HG03060 (cell line): ENCODE data around the gene ITGB3.

ENCODE experiments used
- ATAC-seq: cut with Tn5 transposase; IDR thresholded peaks from one replicate; pipeline ENCODE4 v1.9.1; 2021; ENCODE audit warnings: low read depth, moderate number of reproducible peaks; ENCODE audit not compliant: unreplicated experiment

Gene ITGB3

DNA sequence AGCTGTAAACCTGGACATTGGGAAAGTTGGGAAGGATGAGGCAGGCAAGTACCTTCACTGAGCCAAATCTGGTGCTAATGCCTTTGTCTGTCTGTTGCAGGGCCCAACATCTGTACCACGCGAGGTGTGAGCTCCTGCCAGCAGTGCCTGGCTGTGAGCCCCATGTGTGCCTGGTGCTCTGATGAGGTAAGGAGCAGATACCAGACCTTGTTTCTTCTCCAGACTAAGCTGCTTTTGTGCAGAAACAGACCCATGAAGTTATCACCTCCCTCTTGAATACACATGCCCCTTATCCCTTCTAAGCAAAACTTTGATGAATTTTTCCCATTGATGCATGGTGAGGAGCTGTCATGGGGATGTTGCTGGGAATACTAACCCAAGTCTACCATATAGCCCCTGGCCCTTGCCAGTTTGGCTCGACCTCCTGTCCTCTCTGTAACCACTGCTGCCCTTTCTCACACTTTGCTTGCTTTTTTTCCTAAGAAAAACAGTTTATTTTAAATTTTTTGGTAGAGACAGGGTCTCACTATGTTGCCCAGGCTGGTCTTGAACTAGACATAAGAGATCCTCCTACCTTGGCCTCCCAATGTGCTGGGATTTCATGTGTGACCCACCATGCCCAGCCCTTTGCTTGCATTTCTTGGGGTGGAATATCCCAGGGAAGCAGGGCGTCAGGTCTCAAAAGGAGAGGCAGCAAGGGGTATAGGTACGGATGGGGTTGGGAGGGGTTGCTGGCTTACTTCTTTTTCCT lies 20.9 kb downstream of the ITGB3 start:
- ATAC-seq = no peak

DNA sequence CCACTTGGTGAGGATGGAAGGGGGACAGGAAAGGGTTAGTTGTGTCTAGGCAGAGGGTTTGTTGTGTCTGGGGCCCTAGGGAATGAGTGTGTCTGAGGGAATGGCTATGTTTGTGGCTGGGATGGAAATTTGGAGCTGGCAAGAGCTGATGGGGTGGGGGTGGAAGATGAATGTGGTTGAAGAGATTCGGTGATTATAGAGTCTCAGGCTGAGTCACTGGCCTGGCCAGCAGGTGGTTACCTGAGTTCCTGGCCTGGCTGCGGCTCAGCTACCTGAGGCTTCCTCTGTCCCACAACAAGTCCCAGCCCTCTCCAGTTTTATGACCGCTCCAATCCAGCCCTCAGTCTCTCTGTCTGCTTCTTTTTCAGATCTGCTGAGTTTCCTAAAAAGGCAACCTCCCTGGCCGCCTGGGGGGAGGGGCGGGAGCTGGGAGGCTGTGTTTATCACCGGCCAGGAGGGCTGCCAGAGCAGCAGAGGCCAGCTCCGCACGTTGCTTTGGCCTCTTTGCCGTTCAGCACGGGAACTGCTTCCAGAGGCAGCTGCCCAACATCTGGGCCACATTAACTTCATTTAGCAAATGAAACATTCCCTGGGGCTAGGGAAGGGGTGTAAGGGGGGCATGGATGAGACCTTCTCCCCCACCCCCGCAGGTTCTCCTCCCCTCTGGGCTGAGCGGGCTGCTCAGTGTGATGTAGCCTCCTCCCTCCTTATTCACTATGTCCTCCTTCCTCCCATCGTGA lies 21.8 kb downstream of the ITGB3 start:
- ATAC-seq = no peak

- ATAC-seq = no peak
Measured at GRCh38 chr17:47276444-47276843, 22.8 kb downstream of the ITGB3 start.

DNA sequence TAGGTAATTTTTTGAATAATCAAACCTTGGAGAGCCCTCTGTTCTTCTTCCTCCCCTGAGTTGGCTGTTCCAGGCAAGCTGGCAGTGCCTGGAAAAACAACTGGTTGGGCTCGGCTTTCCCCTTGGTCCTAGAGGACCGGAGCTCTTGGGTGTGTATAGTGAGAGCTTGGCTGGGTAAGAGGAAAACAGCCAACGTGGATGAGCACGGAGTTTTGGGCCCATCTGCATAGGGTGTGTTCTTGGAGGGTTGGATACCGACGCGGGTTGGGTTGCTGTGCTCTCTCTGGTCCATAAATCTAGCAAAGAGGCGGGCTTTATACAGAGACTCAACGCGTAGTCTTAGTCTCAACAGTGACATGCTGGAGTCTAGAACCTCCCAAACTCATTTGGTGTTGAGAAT lies 23.2 kb downstream of the ITGB3 start:
- ATAC-seq = no peak

GRCh38 chr17:47277921-47278320 lies 24.3 kb downstream of the ITGB3 start:
- no peak for ATAC-seq

DNA sequence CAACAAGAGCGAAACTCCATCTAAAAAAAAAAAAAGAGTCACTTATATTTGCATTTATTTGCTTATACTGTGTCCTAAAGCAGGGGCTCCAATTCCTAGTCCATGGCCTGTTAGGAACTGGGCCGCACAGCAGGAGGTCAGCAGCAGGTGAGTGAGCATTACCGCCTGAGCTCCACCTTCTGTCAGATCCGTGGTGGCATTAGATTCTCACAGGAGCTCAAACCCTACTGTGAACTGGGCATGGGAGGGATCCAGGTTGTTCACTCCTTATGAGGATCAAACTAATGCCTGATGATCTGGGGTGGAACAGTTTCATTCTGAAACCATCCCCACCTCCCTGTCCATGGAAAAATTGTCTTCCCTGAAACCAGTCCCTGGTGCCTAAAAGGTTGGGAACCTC lies 24.9 kb downstream of the ITGB3 start:
- ATAC-seq = no peak

GRCh38 chr17:47279062-47279801 lies 25.6 kb downstream of the ITGB3 start:
- ATAC-seq = peak; percentile 56

DNA sequence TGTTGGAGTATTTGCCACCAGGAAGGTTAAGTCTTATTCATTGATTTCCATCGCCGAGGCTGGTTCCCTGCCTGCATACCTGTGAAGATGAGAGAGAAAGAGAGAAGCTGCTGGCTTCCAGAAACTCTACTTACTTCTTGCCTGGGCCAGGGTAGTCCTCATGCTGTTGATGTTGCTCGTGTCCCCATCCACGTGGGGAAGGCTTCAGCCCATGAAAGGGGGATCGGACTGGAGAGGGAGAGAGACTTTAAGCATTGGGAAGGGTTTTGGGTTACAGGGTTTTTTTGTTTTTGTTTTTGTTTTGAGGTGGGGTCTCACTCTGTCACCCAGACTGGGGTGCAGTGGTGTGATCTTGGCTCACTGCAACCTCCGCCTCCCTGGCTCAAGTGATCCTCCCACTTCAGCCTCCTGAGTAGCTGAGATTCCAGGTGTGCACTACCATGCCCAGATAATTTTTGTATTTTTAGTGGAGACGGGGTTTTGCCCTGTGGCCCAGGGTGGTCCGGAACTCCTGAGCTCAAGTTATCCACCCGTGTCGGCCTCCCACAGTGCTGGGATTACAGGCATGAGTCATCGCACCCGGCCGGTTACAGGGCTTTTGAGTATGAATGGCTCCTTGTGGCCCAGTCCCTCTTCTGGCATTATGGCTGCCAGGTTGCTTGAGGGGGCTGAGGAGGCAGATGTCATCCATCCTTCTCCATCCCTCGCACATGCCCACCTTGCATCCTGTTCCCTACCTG lies 26.6 kb downstream of the ITGB3 start:
- ATAC-seq = no peak

DNA sequence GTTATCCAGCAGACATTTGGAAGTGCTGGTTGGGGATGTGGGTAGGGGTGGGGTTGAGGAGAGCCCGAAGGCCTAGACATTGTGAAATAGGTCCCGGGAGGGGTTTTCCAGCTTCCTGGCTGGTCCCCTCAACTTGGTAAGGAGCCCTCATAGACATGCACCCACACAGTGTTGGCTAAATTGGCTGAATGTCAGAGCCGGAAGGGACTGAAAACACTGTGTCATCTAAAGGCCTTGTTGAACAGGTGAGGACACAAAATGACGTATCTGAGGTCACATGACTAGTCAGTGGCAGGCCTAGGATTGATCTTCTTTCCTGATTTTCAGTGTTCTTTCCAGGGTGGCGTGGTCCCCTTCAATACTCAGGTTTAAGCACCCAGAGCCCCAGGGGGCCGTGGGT lies 27.6 kb downstream of the ITGB3 start:
- no peak for ATAC-seq

DNA sequence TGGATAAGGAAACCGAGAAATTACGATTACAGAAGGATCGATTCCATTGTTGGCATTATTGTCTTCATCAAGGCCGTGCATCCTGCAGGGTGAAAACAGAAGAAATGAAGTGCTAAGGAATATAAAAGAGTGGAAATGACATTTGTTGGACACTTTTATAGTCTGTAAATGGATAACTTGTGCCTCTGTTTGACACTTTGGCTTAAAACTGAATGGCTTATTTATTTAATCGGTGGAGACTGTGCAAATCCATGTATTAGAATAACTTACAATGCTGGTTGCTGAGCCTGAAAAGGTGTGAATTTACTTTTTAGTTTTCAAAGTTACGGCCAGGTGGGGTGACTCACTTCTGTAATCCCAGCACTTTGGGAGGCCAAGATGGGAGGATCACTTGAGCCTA lies 31.4 kb downstream of the ITGB3 start:
- no peak for ATAC-seq

DNA sequence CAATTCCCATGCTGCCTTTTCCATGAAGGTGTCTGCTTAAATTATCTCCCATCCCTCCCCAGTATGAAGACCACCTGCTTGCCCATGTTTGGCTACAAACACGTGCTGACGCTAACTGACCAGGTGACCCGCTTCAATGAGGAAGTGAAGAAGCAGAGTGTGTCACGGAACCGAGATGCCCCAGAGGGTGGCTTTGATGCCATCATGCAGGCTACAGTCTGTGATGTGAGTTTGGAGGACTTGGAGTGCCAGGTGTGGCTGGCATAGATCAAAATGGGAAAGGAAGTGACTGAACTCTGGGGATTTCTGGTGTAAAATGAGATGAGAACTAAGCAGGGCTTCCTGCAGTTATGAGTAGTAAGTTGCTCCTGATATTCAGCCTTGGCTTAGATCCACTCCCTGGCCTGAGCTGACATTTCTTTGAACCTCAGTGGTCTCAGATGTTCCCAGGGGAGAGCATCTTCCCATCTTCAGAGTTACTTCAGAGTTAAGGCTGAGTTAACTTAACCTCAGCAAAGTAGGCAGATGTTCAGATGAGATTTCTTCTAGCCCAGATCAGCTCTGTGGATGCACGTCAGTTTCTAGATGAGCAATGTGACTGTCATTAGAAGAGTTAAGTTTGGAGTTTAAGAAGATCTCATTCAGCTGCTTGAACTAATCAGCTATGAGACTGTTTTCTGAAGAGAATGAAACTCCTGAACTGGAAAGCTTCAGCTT lies 32.7 kb downstream of the ITGB3 start:
- ATAC-seq = peak; percentile 61

DNA sequence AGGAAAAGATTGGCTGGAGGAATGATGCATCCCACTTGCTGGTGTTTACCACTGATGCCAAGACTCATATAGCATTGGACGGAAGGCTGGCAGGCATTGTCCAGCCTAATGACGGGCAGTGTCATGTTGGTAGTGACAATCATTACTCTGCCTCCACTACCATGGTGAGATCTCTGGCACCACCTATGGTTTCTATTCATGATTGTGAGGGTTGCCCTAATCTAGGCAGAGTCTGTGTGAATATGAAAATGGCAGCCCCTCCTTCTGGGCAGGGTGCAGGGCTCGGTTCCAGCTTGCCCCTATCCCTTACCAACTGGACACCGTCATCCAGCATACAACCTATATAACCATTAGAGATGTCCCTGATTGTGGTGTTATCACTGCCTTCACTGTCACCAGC lies 33.4 kb downstream of the ITGB3 start:
- peak; percentile 24 for ATAC-seq

DNA sequence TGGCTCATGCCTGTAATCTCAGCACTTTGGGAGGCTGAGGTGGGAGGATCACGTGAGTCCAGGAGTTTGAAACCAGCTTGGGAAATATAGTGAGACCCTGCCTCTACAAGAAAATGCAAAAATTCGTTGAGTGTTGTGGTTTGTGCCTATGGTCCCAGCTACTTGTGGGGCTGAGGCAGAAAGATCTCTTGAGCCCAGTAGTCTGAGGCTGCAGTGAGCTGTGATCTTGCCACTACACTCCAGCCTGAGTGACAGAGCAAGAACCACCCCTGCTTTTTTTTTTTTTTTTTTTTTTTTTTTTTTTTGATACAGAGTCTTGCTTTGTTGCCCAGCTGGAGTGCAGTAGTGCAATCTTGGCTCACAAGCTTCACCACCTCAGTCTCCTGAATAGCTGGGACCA lies 34.0 kb downstream of the ITGB3 start:
- ATAC-seq = no peak

DNA sequence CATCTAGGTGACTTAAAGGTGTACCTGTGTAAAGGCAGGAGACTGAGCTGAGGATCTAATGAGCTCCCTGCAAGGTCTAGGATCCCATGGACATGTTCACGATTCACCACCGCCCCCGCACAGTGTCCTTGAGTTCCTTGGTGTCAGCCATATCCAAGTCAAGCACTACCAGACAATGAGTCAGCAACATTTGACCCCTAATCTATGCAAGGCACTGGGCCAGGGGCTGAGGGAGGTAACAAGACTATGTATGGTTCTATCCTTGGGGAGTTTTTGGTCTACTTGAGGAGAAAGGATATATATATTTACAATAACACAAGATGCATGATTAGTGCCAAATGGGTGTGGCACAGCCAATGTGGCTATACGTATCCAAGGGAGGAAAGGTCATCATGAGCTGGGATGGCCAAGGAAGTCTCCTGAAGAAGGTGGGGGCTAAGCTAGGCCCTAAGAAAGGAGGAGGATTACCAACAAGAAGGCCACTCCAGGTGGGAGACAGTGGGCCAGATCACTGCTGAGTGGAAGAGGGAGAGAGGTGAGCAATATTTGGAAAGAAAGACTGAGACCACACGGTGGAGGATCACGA lies 35.0 kb downstream of the ITGB3 start:
- ATAC-seq = no peak

DNA sequence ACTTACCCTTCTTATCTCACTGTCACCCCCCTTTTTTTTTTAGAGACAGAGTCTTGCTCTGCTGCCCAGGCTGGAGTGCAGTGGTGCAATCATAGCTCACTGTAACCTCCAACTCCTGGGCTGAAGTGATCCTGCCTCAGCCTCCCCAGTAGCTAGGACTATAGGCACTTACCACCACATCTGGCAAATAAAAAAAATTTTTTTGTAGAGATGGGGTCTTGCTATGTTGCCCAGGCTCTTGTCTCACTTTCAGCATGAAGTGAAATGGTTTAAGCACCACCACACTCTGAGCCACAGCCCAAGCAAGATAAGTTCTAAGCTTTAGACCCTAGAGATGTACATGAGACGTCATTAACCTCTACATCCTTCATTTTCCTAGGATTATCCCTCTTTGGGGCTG lies 35.7 kb downstream of the ITGB3 start:
- no peak for ATAC-seq

GRCh38 chr17:47290870-47291241 lies 37.2 kb downstream of the ITGB3 start:
- ATAC-seq = no peak

GRCh38 chr17:47291242-47291873 lies 37.7 kb downstream of the ITGB3 start:
- ATAC-seq = no peak

GRCh38 chr17:47292206-47292605 lies 38.6 kb downstream of the ITGB3 start:
- no peak for ATAC-seq
